Stimulated activated CD8-positive, alpha-beta memory T cell treated with anti-CD3 and anti-CD28 coated beads, Interleukin-15, amount 100 ng/mL, for 24 hours (primary cell): ENCODE results near the gene SLC25A40.
"Not testable (repeated sequence)": the region's sequence is repeated elsewhere in the genome, so short reads cannot be mapped to it uniquely, and the experiment has no call there.

Source experiments
- DNase-seq: peaks from one replicate; pipeline ENCODE4 v3.0.0-alpha.2; 2020; ENCODE audit warnings: low read depth

Gene SLC25A40

GRCh38 chr7:87870471-87870870, 5.7 kb downstream of the SLC25A40 start:
- no peak for DNase-seq

GRCh38 chr7:87866533-87866932, 9.6 kb downstream of the SLC25A40 start:
- DNase-seq = not testable (repeated sequence)

- DNase-seq = no peak
These were observed 10.1 kb downstream of the SLC25A40 start for GRCh38 chr7:87866089-87866488.

GRCh38 chr7:87858417-87859100, 17.6 kb downstream of the SLC25A40 start:
- no peak for DNase-seq

- DNase-seq = no peak
These were observed 22.8 kb downstream of the SLC25A40 start for GRCh38 chr7:87853237-87853864.

GRCh38 chr7:87852306-87852705, 23.9 kb downstream of the SLC25A40 start:
- DNase-seq = no peak

GRCh38 chr7:87850836-87851593, 25.1 kb downstream of the SLC25A40 start:
- DNase-seq = no peak

GRCh38 chr7:87837597-87837996, 38.6 kb downstream of the SLC25A40 start:
- no peak for DNase-seq

- DNase-seq = no peak
These were observed 43.0 kb downstream of the SLC25A40 start for GRCh38 chr7:87833130-87833529.

- no peak for DNase-seq
These were observed 45.1 kb downstream of the SLC25A40 start for GRCh38 chr7:87831097-87831496.

- not testable (repeated sequence) for DNase-seq
These were observed 47.8 kb downstream of the SLC25A40 start for GRCh38 chr7:87828383-87828782.

GRCh38 chr7:87825369-87825768, 50.8 kb downstream of the SLC25A40 start:
- DNase-seq = not testable (repeated sequence)

GRCh38 chr7:87822056-87822455, 54.1 kb downstream of the SLC25A40 start:
- not testable (repeated sequence) for DNase-seq

GRCh38 chr7:87818336-87818735, 57.8 kb downstream of the SLC25A40 start:
- DNase-seq = no peak

- no peak for DNase-seq
These were observed 59.8 kb downstream of the SLC25A40 start for GRCh38 chr7:87816389-87816788.

- DNase-seq = no peak
These were observed 65.4 kb downstream of the SLC25A40 start for GRCh38 chr7:87810726-87811125.

- DNase-seq = no peak
These were observed 66.0 kb downstream of the SLC25A40 start for GRCh38 chr7:87810130-87810529.

- DNase-seq = no peak
These were observed 70.0 kb downstream of the SLC25A40 start for GRCh38 chr7:87806150-87806549.

GRCh38 chr7:87797798-87798403, 78.3 kb downstream of the SLC25A40 start:
- DNase-seq = no peak

- no peak for DNase-seq
These were observed 78.8 kb downstream of the SLC25A40 start for GRCh38 chr7:87797395-87797794.

GRCh38 chr7:87785368-87785995, 90.7 kb downstream of the SLC25A40 start:
- DNase-seq = no peak

- no peak for DNase-seq
These were observed 91.7 kb downstream of the SLC25A40 start for GRCh38 chr7:87784424-87784823.
